CD4-positive, CD25-positive, alpha-beta regulatory T cell (primary cell): Measurements from ENCODE around the gene AK2. TPM values are rescaled to one million over a fixed set of nuclear protein-coding genes. Genes with fewer than 3 reads are reported as not detected.

Experiments
- ATAC-seq, 2 donors: fragments of 150-1000 bp; cut with Tn5 transposase; one replicate each; pipeline ENCODE4 v1.10.0; 2021; ENCODE audit warnings: low read depth in 2 of 2, moderate number of reproducible peaks in 2 of 2, moderate library complexity in 1 of 2
- DNase-seq, 3 donors: peaks; one replicate each; pipeline versions ENCODE4 v3.0.0 to v3.0.0-alpha.2; 2012 to 2022; ENCODE audit warnings: mixed read lengths in 1 of 3
- H3K27ac ChIP-seq: one replicate; pipeline ENCODE4 v1.7.0; 2013; ENCODE audit warnings: mild to moderate bottlenecking, low read length; ENCODE audit not compliant: insufficient read depth, poor library complexity, severe bottlenecking
- H3K27me3 ChIP-seq: one replicate; pipeline ENCODE4 v1.7.0; 2013; ENCODE audit warnings: low read length; ENCODE audit not compliant: control insufficient read depth, insufficient read depth
- H3K36me3 ChIP-seq: one replicate; pipeline ENCODE4 v1.7.0; 2013; ENCODE audit warnings: mild to moderate bottlenecking, low read length, moderate library complexity; ENCODE audit not compliant: control insufficient read depth, insufficient read depth
- H3K4me1 ChIP-seq: 2 replicates; pipeline ENCODE4 v1.7.0; 2013; ENCODE audit warnings: mild to moderate bottlenecking, low read length; ENCODE audit not compliant: insufficient read depth, control insufficient read depth, poor library complexity, severe bottlenecking
- H3K4me3 ChIP-seq: one replicate; pipeline ENCODE4 v1.7.0; 2013; ENCODE audit warnings: low read depth, mild to moderate bottlenecking, low read length, moderate library complexity
- H3K9me3 ChIP-seq, 2 experiments: 1 replicate in 1 of 2; 2 replicates in 1 of 2; pipeline ENCODE4 v1.7.0; 2013; ENCODE audit warnings: low read length in 2 of 2, mild to moderate bottlenecking in 1 of 2, moderate library complexity in 1 of 2; ENCODE audit not compliant: control insufficient read depth in 2 of 2
- H3K27ac Mint-ChIP-seq, 3 donors: one replicate each; pipeline ENCODE4 v1.8.0; 2020 to 2022; ENCODE audit warnings: mild to moderate bottlenecking in 3 of 3, mixed read lengths in 3 of 3, moderate library complexity in 2 of 3
- H3K27me3 Mint-ChIP-seq: one replicate; pipeline ENCODE4 v1.8.0; 2022; ENCODE audit warnings: mild to moderate bottlenecking, mixed read lengths
- H3K36me3 Mint-ChIP-seq: one replicate; pipeline ENCODE4 v1.8.0; 2020; ENCODE audit warnings: mixed read lengths
- H3K4me1 Mint-ChIP-seq, 4 donors: one replicate each; pipeline ENCODE4 v1.8.0; 2020 to 2022; ENCODE audit warnings: mixed read lengths in 4 of 4, mild to moderate bottlenecking in 1 of 4
- H3K4me3 Mint-ChIP-seq, 4 donors: one replicate each; pipeline ENCODE4 v1.8.0; 2020 to 2022; ENCODE audit warnings: mild to moderate bottlenecking in 4 of 4, mixed read lengths in 4 of 4, moderate library complexity in 3 of 4
- H3K9me3 Mint-ChIP-seq, 7 donors: one replicate each; pipeline ENCODE4 v1.8.0; 2020 to 2022; ENCODE audit warnings: mixed read lengths in 7 of 7, mild to moderate bottlenecking in 3 of 7, moderate library complexity in 2 of 7
- polyA plus RNA-seq, 4 donors: library from polyadenylated mRNA; unstranded; fragments of 300-500 nt; fragmentation: Illumina TruSeq; gene quantifications; one replicate each; pipeline ENCODE4 v1.2.3, GENCODE V29; 2021
- total RNA-seq: library from RNA; stranded (reverse); gene quantifications from one replicate; pipeline ENCODE4 v1.2.3, GENCODE V29; 2022

AK2 gene
- total and polyA plus RNA-seq, 5 donors from 2014 or later, result 55.3 to 122 (median 114) TPM

DNA sequence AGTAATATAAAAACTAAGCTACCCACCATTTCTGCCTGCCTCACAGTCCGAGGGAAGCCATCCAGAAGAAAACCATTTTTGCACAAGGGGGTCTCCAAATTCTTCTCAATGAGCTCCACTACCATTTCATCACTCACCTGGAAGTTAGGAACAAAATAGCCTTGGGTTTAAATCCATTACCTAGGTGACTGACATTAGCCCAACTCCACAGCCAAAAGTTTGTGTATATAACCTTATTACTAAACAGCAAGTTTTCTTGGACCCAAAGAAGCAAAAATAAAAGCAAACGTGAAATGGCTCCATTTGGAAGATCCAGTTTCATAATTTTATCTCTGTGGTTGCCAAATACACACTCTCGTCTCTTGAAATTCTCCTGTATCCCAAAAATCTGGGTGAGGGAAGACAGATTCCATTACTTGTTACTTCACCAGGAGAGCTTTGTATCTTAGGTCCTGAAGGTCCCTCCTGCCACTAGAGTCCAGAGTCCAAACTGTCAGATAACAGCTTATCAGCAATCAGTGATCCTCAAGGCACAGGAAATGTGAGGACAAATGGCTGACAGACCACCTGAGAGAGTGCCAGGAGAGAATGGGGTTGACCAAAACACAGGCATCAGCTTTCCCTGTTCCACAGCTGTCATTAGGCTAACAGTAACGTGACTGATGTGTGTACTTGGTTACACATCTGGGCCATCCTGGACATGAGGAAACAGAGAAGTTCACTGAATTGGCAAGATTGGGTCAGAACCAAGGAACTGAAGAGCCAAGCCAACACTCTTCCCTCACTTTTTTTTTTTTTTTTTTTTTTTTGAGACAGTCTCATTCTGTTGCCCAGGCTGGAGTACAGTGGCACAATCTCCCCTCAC, 14.9 kb downstream of the AK2 start:
- Histone ChIP-seq H3K9me3 (no peaks in the 10 kb centered on the region), H3K36me3 (peaks cover 63% of the 10 kb centered on the region), H3K4me3 (no peak overlapping the region), H3K27me3 (no peaks in the 10 kb centered on the region), H3K27ac (no peak overlapping the region), H3K4me1 (peaks cover 4% of the 10 kb centered on the region)
- peak overlapping the region in 1 of 3 donors; percentile 14 for H3K27ac Mint-ChIP-seq
- H3K27me3 Mint-ChIP-seq, result no peaks in the 10 kb centered on the region
- no peak overlapping the region for H3K4me3 Mint-ChIP-seq
- ATAC-seq, result no peak
- no peaks in the 10 kb centered on the region for H3K9me3 Mint-ChIP-seq
- DNase-seq, result no peak
- peaks cover 44% of the 10 kb centered on the region for H3K36me3 Mint-ChIP-seq
- H3K4me1 Mint-ChIP-seq, result peaks cover 11 to 23% (median 17%) of the 10 kb centered on the region in 4 donors

DNA sequence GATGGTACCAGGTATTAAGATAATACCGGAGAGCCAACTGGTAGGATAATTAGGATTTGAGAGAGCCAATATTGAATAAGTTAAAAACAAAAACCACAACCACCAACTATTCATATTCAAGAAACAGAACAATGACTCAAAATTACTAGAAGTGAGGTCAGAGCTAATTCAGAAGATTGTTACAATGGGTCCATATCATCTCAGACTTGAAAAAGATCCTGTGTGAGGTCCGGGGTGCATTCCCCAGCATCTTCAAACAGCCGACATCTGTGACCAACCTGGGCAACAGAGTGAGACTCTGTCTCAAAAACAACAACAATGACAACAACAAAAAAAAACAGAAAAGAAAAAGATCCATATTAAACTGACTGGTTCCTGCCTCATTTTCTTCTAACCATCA, 18.6 kb downstream of the AK2 start:
- Histone ChIP-seq H3K9me3 (no peaks in the 10 kb centered on the region), H3K27me3 (no peaks in the 10 kb centered on the region), H3K4me3 (no peak overlapping the region), H3K4me1 (no peaks in the 10 kb centered on the region), H3K27ac (no peak overlapping the region), H3K36me3 (peaks cover 68% of the 10 kb centered on the region)
- H3K4me1 Mint-ChIP-seq, result peaks cover 0 to 4% (median 1%) of the 10 kb centered on the region in 4 donors
- DNase-seq (no peak), ATAC-seq (no peak)
- no peaks in the 10 kb centered on the region for H3K27me3 Mint-ChIP-seq
- H3K4me3 Mint-ChIP-seq, result no peak overlapping the region
- H3K27ac Mint-ChIP-seq, result peak overlapping the region in 1 of 3 donors; percentile 13
- no peaks in the 10 kb centered on the region for H3K9me3 Mint-ChIP-seq
- peaks cover 52% of the 10 kb centered on the region for H3K36me3 Mint-ChIP-seq

DNA sequence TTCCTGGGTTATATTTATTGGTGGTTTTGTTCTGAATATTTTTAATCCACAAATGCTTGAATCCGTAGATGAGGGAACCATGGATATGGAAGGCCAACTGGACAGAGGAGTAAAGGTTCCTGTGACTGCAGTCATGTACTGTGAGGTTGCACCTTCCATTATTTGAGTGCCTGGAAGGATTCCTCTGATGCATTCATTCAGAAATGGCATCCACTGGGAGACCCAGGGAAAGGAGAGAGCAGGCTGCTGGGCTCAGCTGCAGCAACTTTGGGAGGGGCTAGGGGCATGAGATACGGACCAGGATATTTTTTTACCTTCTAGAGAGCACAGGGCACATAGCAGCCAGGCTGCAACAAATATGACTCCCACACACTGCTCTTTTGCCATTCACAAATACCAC, 19.5 kb downstream of the AK2 start:
- Histone ChIP-seq H3K27me3 (no peaks in the 10 kb centered on the region), H3K4me3 (no peak overlapping the region), H3K9me3 (no peaks in the 10 kb centered on the region), H3K27ac (no peak overlapping the region), H3K4me1 (no peaks in the 10 kb centered on the region), H3K36me3 (peaks cover 68% of the 10 kb centered on the region)
- ATAC-seq (no peak), DNase-seq (no peak)
- Mint-ChIP-seq H3K27me3 (no peaks in the 10 kb centered on the region), H3K9me3 (no peaks in the 10 kb centered on the region), H3K4me1 (peaks cover 0 to 4% (median 1%) of the 10 kb centered on the region in 4 donors), H3K27ac (no peak overlapping the region), H3K36me3 (peaks cover 53% of the 10 kb centered on the region), H3K4me3 (no peak overlapping the region)

DNA sequence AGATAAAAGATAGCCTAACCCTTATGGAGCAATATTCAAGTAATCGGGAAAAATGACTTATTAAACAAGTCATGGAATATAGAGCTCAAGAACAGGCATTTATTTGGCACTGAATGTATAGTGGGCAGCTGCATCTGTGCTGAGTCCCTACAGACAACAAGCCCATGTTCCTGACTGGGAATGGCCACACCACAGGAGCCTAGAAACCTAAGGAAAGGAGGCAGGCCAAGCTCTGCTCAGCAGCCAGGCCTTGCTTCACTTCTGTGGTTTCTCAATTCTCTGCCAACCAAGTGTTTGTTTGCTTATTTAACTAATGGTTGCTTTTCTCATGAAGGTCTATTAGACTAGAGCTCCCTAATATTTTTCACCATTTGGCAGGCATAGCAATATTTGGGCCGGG, 21.5 kb downstream of the AK2 start:
- H3K4me3 ChIP-seq, result no peak overlapping the region
- H3K4me3 Mint-ChIP-seq, result no peak overlapping the region
- DNase-seq (no peak), ATAC-seq (no peak)
- H3K36me3 ChIP-seq, result peaks cover 66% of the 10 kb centered on the region
- no peaks in the 10 kb centered on the region for H3K27me3 Mint-ChIP-seq
- H3K27me3 ChIP-seq, result no peaks in the 10 kb centered on the region
- peaks cover 0 to 4% (median 0%) of the 10 kb centered on the region in 4 donors for H3K4me1 Mint-ChIP-seq
- peak overlapping the region in 1 of 3 donors; percentile 68 for H3K27ac Mint-ChIP-seq
- no peaks in the 10 kb centered on the region for H3K9me3 ChIP-seq
- H3K4me1 ChIP-seq, result no peaks in the 10 kb centered on the region
- H3K36me3 Mint-ChIP-seq, result peaks cover 59% of the 10 kb centered on the region
- H3K27ac ChIP-seq, result no peak overlapping the region
- H3K9me3 Mint-ChIP-seq, result no peaks in the 10 kb centered on the region

DNA sequence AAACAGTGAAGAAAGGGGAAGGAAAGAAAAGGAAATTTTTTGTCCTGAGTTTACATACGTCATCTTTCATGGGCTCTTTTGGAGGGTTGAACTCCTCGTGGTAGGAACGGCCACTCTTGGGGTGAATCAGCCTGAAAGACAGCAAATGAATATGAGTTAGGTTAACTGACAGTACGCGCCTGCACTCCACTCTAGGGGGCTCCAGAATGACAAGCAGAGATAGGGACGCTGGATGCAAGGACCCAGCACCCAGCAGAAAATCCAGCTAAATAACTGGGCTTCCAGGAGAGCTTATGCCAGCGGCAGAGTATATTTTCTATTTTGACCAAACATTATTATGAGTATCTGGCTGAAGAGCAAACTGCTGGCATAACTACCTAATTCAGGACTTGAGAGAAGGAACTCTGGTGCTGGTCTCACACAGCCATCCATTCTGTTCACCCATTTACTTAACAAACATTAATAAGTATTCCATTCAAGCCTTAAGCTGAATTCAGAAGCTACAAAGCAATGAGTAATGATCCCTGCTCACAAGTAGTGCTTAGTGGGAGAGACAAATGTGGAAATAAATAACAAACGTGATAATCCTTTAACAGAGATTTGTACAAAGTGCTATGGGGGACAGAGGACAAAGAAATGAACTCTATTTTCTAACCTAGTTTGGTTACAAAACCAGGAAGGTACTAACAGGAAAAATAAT, 22.1 kb downstream of the AK2 start:
- no peak overlapping the region for H3K4me3 ChIP-seq
- H3K4me1 Mint-ChIP-seq, result peaks cover 0 to 4% (median 0%) of the 10 kb centered on the region in 4 donors
- peaks cover 56% of the 10 kb centered on the region for H3K36me3 Mint-ChIP-seq
- no peaks in the 10 kb centered on the region for H3K4me1 ChIP-seq
- H3K27me3 Mint-ChIP-seq, result no peaks in the 10 kb centered on the region
- no peaks in the 10 kb centered on the region for H3K9me3 ChIP-seq
- no peak overlapping the region for H3K4me3 Mint-ChIP-seq
- H3K27me3 ChIP-seq, result no peaks in the 10 kb centered on the region
- peak overlapping the region in 1 of 3 donors; percentile 68 for H3K27ac Mint-ChIP-seq
- H3K27ac ChIP-seq, result no peak overlapping the region
- no peaks in the 10 kb centered on the region for H3K9me3 Mint-ChIP-seq
- no peak for DNase-seq
- ATAC-seq, result no peak
- peaks cover 63% of the 10 kb centered on the region for H3K36me3 ChIP-seq

DNA sequence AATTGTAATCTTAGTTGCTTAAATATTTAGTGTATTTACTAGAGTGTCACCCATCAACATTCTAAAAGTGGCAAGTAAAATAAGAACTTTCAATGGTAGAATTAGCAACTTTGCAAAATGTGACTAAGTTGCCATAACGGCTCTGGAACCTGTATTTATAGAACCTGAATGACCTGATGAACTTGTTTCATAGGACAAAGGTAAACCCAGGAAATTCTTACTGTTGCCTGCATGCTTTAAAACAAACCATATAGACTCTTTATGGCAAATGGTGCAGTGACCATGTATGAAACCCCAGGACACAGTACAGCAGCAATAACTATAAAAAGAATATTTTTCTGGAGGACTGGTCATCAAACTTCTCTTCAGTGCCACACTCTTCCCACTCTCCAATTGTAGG, 22.9 kb downstream of the AK2 start:
- Histone ChIP-seq H3K4me1 (no peaks in the 10 kb centered on the region), H3K27me3 (no peaks in the 10 kb centered on the region), H3K4me3 (no peak overlapping the region), H3K27ac (no peak overlapping the region), H3K9me3 (no peaks in the 10 kb centered on the region), H3K36me3 (peaks cover 63% of the 10 kb centered on the region)
- no peak overlapping the region for H3K27ac Mint-ChIP-seq
- no peaks in the 10 kb centered on the region for H3K27me3 Mint-ChIP-seq
- peaks cover 50% of the 10 kb centered on the region for H3K36me3 Mint-ChIP-seq
- ATAC-seq, result no peak
- H3K9me3 Mint-ChIP-seq, result no peaks in the 10 kb centered on the region
- H3K4me3 Mint-ChIP-seq, result no peak overlapping the region
- H3K4me1 Mint-ChIP-seq, result peaks cover 0 to 2% (median 0%) of the 10 kb centered on the region in 4 donors
- no peak for DNase-seq

DNA sequence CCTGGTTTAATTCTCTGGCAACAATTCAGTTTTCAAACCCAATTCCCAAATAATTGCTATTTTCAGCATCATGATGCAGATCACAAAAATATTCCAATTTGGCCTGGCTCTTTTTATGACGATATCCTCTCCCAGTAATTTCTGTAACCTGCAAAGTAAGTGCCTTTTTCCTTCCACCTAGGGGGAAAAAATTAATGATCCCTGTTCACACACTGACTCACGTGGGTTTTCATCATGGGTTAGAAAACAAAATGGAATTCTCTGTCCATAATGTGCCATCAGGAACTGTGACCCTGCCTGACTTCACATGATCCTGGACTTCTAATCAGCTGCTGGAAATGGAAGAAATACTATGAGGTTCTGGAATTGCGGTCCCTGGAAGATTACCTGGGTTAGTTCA, 24.5 kb downstream of the AK2 start:
- Mint-ChIP-seq H3K27me3 (no peaks in the 10 kb centered on the region), H3K9me3 (no peaks in the 10 kb centered on the region), H3K4me3 (no peak overlapping the region), H3K36me3 (peaks cover 46% of the 10 kb centered on the region), H3K27ac (no peak overlapping the region), H3K4me1 (no peaks in the 10 kb centered on the region)
- no peak overlapping the region for H3K27ac ChIP-seq
- no peaks in the 10 kb centered on the region for H3K9me3 ChIP-seq
- no peak overlapping the region for H3K4me3 ChIP-seq
- DNase-seq (no peak), ATAC-seq (no peak)
- peaks cover 63% of the 10 kb centered on the region for H3K36me3 ChIP-seq
- H3K4me1 ChIP-seq, result no peaks in the 10 kb centered on the region
- H3K27me3 ChIP-seq, result no peaks in the 10 kb centered on the region
